ENCODE results near the gene MARCHF3. TPM values are rescaled to one million over a fixed set of nuclear protein-coding genes. Genes with fewer than 3 reads are reported as not detected.
A peak's percentile ranks its signal among the peaks of the same experiment; 100 is the strongest.

The MARCHF3 gene
- total and polyA plus RNA-seq, 2 donors (not counting 3 experiments of a cell fraction or from before 2014, with no cell fraction given), result 31.9 to 35.0 TPM

DNA sequence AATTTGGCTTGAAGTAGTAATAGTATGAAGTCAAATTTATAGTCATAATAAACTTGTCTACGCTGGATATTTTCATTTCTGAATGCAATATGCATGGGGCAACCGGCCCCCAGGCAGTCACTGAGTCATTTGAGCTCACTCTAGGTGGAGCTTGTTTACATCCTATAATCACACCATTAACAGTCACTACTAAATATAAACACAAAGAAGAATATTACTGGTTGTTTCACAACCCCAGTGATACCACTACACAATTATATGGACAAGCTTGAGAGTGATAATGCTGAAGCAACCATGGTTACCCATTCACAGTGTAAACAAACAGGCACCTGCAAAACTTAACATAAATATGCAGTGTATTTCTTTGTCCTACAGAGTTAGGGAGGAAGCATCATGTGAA is 68.7 kb downstream of the MARCHF3 start:
- dilution Hi-C loops (cut with MboI; ENCODE audit: extremely low pct_ligation_motif_present, low sequenced_read_pairs), result no loop called here
- POLR2A ChIA-PET, result no interaction called here
- H3K27me3 ChIP-seq (ENCODE audit: control insufficient read depth in 2 of 2, insufficient read depth in 2 of 2, low read length in 2 of 2), result no peaks in the 10 kb centered on the region
- CTCF ChIA-PET, result no interaction called here
- peaks cover 13% of the 10 kb centered on the region for H3K4me1 ChIP-seq (ENCODE audit: control insufficient read depth, extremely low read depth, insufficient read depth, low read length)
- H3K4me3 ChIP-seq (replicated peaks in 1 of 3; ENCODE audit: insufficient read depth in 1 of 3, low read depth in 1 of 3, low read length in 3 of 3), result no peak overlapping the region
- intact Hi-C loops (cut with micrococcal nuclease), result loop anchor here (10.0 kb wide), 1 partner anchor 533 kb away; no protein-coding TSS in a partner anchor
- DNase-seq (ENCODE audit: low read depth, low spot score) (peak; percentile 37), FAIRE-seq (no peak)
- no peak overlapping the region for H3K9ac ChIP-seq (replicated peaks; ENCODE audit: extremely low read depth, insufficient read depth, low read length)
- no peaks in the 10 kb centered on the region for H4K20me1 ChIP-seq (replicated peaks; ENCODE audit: control insufficient read depth, extremely low read depth, insufficient read depth, low read length)
- H3K4me2 ChIP-seq (ENCODE audit: insufficient read depth, low read length), result no peak overlapping the region
- no peak overlapping the region for H3K27ac ChIP-seq (ENCODE audit: insufficient read depth, low read depth, low read length)
- H2AFZ ChIP-seq (ENCODE audit: low read depth, low read length), result no peak overlapping the region
- H3K79me2 ChIP-seq (ENCODE audit: control insufficient read depth, insufficient read depth, low read length), result peaks cover 52% of the 10 kb centered on the region
- no peaks in the 10 kb centered on the region for H3K9me3 ChIP-seq (replicated peaks; ENCODE audit: control insufficient read depth, insufficient read depth, low read length)
- BruUV-seq (replicated peaks), result no TSS peak
- H3K9me1 ChIP-seq (replicated peaks; ENCODE audit: control insufficient read depth, extremely low read depth, insufficient read depth, low read length), result peaks cover 2% of the 10 kb centered on the region
- no peaks in the 10 kb centered on the region for H3K36me3 ChIP-seq (ENCODE audit: control insufficient read depth in 2 of 2, extremely low read depth in 1 of 2, insufficient read depth in 2 of 2, low read length in 2 of 2)
- TF ChIP-seq JUN (IDR thresholded peaks at IDR 0.05; ENCODE audit: borderline replicate concordance, insufficient read depth, insufficient read length, low read depth) (no peak), EZH2 (IDR thresholded peaks at IDR 0.05; ENCODE audit: borderline replicate concordance, low read depth, low read length, severe bottlenecking) (no peak), POLR2A (IDR thresholded peaks at IDR 0.05; ENCODE audit: low read depth, low read length) (no peak), FOS (IDR thresholded peaks at IDR 0.05; ENCODE audit: borderline replicate concordance, insufficient read depth, low read length) (no peak), POLR2AphosphoS5 (IDR thresholded peaks at IDR 0.05; ENCODE audit: insufficient read depth, low read depth, low read length) (no peak), GATA2 (IDR thresholded peaks at IDR 0.05; ENCODE audit: insufficient read depth, insufficient read length, low read depth, low read length) (no peak), MYC (IDR thresholded peaks at IDR 0.05; ENCODE audit: low read depth, low read length) (no peak)
- TF ChIP-seq, protein P1, sequence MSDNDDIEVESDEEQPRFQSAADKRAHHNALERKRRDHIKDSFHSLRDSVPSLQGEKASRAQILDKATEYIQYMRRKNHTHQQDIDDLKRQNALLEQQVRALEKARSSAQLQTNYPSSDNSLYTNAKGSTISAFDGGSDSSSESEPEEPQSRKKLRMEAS (IDR thresholded peaks at IDR 0.05; ENCODE audit: insufficient read depth, insufficient read length), result no peak
- TF ChIP-seq, protein P2, sequence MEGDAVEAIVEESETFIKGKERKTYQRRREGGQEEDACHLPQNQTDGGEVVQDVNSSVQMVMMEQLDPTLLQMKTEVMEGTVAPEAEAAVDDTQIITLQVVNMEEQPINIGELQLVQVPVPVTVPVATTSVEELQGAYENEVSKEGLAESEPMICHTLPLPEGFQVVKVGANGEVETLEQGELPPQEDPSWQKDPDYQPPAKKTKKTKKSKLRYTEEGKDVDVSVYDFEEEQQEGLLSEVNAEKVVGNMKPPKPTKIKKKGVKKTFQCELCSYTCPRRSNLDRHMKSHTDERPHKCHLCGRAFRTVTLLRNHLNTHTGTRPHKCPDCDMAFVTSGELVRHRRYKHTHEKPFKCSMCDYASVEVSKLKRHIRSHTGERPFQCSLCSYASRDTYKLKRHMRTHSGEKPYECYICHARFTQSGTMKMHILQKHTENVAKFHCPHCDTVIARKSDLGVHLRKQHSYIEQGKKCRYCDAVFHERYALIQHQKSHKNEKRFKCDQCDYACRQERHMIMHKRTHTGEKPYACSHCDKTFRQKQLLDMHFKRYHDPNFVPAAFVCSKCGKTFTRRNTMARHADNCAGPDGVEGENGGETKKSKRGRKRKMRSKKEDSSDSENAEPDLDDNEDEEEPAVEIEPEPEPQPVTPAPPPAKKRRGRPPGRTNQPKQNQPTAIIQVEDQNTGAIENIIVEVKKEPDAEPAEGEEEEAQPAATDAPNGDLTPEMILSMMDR (IDR thresholded peaks at IDR 0.05; ENCODE audit: extremely low read depth in 1 of 2, insufficient read depth in 1 of 2, low read depth in 1 of 2, low read length in 2 of 2), result no peak

Data from endothelial cell of umbilical vein (primary cell).